ENCODE data around the gene FGF14.

GRCh38 chr13:101985321-101985720 lies 416.5 kb downstream of the FGF14 start:
- TF ChIP-seq CTCF (IDR thresholded peaks at IDR 0.05) (no peak), POLR2AphosphoS5 (IDR thresholded peaks at IDR 0.05) (no peak), POLR2A (IDR thresholded peaks at IDR 0.05) (no peak)
